Measurements from ENCODE around the gene AGMO. TPM values are rescaled to one million over a fixed set of nuclear protein-coding genes. Genes with fewer than 3 reads are reported as not detected.

Gene AGMO
- total and polyA plus RNA-seq, 12 donors: 0.05 to 0.34 (median 0.15) TPM; not detected in 7

DNA sequence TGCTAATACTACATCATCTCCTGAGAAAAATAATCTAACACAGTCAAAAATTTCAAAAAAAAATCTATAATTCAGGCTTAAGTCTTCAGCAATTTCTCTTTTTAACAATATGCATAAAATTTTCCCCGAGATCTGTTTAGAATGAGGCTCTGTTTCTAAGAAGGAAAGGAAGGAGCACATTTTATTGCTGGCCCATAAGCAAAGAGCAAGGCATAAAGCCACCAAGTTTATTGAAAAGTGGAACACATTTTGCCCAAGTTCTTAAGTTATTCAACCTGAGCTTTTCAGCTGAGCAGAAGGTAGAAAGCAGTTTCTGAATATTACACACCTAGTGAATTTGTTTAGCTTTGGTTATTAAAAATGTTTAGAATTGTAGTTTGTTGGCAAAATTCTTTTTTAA is 73.9 kb downstream of the AGMO start:
- no peaks in the 10 kb centered on the region for H3K36me3 ChIP-seq (replicated peaks in 1 of 2)
- TF ChIP-seq POLR2A (IDR thresholded peaks at IDR 0.05): no peak
- TF ChIP-seq, protein P1, sequence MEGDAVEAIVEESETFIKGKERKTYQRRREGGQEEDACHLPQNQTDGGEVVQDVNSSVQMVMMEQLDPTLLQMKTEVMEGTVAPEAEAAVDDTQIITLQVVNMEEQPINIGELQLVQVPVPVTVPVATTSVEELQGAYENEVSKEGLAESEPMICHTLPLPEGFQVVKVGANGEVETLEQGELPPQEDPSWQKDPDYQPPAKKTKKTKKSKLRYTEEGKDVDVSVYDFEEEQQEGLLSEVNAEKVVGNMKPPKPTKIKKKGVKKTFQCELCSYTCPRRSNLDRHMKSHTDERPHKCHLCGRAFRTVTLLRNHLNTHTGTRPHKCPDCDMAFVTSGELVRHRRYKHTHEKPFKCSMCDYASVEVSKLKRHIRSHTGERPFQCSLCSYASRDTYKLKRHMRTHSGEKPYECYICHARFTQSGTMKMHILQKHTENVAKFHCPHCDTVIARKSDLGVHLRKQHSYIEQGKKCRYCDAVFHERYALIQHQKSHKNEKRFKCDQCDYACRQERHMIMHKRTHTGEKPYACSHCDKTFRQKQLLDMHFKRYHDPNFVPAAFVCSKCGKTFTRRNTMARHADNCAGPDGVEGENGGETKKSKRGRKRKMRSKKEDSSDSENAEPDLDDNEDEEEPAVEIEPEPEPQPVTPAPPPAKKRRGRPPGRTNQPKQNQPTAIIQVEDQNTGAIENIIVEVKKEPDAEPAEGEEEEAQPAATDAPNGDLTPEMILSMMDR (IDR thresholded peaks at IDR 0.05): no peak
- no peak overlapping the region for H3K27ac ChIP-seq
- H3K9me3 ChIP-seq (replicated peaks in 1 of 3): no peaks in the 10 kb centered on the region
- no peaks in the 10 kb centered on the region for H3K4me1 ChIP-seq (replicated peaks in 1 of 2)
- no peak overlapping the region for H3K4me3 ChIP-seq
- 65 to 85% (median 68%) methylated on average over 1 of the region's 1 CpG for WGBS, 4 donors
- intact Hi-C loops (cut with DNase I): no loop called here
- no peaks in the 10 kb centered on the region for H3K27me3 ChIP-seq
- no peak for DNase-seq

- intact Hi-C loops (cut with DNase I): no loop called here
- Histone ChIP-seq H3K27ac (no peak overlapping the region), H3K9me3 (replicated peaks in 1 of 3) (no peaks in the 10 kb centered on the region), H3K27me3 (no peaks in the 10 kb centered on the region), H3K4me3 (no peak overlapping the region), H3K36me3 (replicated peaks in 1 of 2) (no peaks in the 10 kb centered on the region), H3K4me1 (replicated peaks in 1 of 2) (no peaks in the 10 kb centered on the region)
- TF ChIP-seq, protein P1 (IDR thresholded peaks at IDR 0.05): no peak
- no peak for TF ChIP-seq POLR2A (IDR thresholded peaks at IDR 0.05)
- no peak for DNase-seq
- WGBS, 4 donors: 38 to 62% (median 53%) methylated on average over 5 of the region's 5 CpGs
Measured at GRCh38 chr7:15485998-15486397, 75.8 kb downstream of the AGMO start.

DNA sequence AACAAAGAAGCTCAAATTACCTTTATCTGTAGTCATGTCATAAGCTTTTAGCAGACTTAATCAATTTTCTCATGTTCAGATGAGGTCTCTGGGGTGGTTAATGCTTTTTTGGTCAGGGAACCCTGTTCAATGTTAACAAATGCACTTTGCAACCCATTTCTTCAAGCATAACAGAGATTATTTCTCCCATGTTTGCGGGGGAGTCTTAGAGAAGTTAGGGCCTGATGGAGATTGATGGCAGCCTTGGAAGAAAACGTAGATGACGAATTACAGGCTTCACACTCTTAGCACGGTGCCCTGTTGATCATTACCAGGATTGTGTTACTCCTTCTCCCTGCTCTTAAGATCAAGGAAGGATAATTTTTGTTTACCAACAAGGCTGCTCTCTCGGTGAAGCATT is 76.4 kb downstream of the AGMO start:
- Histone ChIP-seq H3K4me3 (no peak overlapping the region), H3K27me3 (no peaks in the 10 kb centered on the region), H3K27ac (no peak overlapping the region), H3K4me1 (replicated peaks in 1 of 2) (no peaks in the 10 kb centered on the region), H3K9me3 (replicated peaks in 1 of 3) (no peaks in the 10 kb centered on the region), H3K36me3 (replicated peaks in 1 of 2) (no peaks in the 10 kb centered on the region)
- intact Hi-C loops (cut with DNase I): no loop called here
- WGBS, 4 donors: 44 to 71% (median 61%) methylated on average over 5 of the region's 5 CpGs
- no peak for TF ChIP-seq POLR2A (IDR thresholded peaks at IDR 0.05)
- TF ChIP-seq, protein P1 (IDR thresholded peaks at IDR 0.05): no peak
- no peak for DNase-seq

DNA sequence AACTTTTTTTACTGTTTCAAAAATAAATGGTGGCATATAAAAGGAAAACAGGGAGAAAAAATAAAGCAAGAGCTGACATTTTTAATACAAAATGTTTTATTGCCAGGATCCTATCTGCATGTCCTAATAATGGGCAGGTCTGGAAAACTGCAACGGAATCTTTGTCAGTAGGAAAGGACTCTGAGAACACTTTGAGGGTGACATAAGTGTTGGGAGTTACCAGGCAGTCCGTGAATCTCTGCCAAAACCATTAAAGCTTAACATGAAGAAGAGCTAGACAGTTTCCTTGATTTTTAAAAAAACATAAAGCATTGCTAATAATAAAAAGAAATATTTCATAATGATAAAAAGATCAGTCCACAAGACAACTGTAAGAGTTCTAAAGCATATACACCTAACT is 80.7 kb downstream of the AGMO start:
- 51 to 66% (median 55%) methylated on average over 2 of the region's 2 CpGs for WGBS, 4 donors
- no peaks in the 10 kb centered on the region for H3K4me1 ChIP-seq (replicated peaks in 1 of 2)
- intact Hi-C loops (cut with DNase I): no loop called here
- H3K36me3 ChIP-seq (replicated peaks in 1 of 2): no peaks in the 10 kb centered on the region
- no peak for DNase-seq
- H3K27me3 ChIP-seq: no peaks in the 10 kb centered on the region
- H3K4me3 ChIP-seq: no peak overlapping the region
- H3K9me3 ChIP-seq (replicated peaks in 1 of 3): no peaks in the 10 kb centered on the region
- H3K27ac ChIP-seq: no peak overlapping the region
- TF ChIP-seq, protein P1 (IDR thresholded peaks at IDR 0.05): no peak
- no peak for TF ChIP-seq POLR2A (IDR thresholded peaks at IDR 0.05)
